ENCODE results near the gene FAM117B. TPM values are rescaled to one million over a fixed set of nuclear protein-coding genes. Genes with fewer than 3 reads are reported as not detected.

The FAM117B gene
- total RNA-seq, 2 experiments from 2014 or later, result 17.2 to 19.4 TPM

DNA sequence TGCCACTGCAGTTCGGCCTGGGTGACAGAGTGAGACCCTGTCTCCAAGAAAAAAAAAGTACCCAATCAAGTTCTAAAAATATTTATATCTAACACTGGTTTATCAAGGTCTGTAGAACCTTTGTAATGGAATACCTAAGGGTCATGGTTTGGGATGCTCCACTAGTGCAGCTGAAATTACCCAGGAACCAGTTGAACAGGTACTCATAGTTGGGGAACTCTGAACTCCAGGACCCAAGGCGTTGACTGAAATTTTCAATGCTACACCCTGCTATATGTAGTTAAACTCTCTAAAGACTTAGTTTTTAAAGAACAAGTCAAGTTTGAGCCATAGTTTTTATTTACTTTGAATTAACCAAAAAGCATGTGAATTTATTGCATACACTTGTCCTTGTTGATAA is 55.1 kb downstream of the FAM117B start:
- ChIA-PET CTCF (no interaction called here), POLR2A (interaction anchor here (0.5 kb wide), 1 partner anchor 101 kb away, joined by 3 read pairs; no protein-coding TSS in a partner anchor)
- peaks cover 47% of the 10 kb centered on the region for H3K4me1 Mint-ChIP-seq (ENCODE audit: low read depth)
- ATAC-seq (no peak), DNase-seq (no peak)
- H3K9me3 Mint-ChIP-seq, result peaks cover 1% of the 10 kb centered on the region
- TF ChIP-seq, protein P1, sequence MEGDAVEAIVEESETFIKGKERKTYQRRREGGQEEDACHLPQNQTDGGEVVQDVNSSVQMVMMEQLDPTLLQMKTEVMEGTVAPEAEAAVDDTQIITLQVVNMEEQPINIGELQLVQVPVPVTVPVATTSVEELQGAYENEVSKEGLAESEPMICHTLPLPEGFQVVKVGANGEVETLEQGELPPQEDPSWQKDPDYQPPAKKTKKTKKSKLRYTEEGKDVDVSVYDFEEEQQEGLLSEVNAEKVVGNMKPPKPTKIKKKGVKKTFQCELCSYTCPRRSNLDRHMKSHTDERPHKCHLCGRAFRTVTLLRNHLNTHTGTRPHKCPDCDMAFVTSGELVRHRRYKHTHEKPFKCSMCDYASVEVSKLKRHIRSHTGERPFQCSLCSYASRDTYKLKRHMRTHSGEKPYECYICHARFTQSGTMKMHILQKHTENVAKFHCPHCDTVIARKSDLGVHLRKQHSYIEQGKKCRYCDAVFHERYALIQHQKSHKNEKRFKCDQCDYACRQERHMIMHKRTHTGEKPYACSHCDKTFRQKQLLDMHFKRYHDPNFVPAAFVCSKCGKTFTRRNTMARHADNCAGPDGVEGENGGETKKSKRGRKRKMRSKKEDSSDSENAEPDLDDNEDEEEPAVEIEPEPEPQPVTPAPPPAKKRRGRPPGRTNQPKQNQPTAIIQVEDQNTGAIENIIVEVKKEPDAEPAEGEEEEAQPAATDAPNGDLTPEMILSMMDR (IDR thresholded peaks at IDR 0.05), result no peak
- no peaks in the 10 kb centered on the region for H3K27me3 Mint-ChIP-seq
- H3K4me3 Mint-ChIP-seq, result no peak overlapping the region
- peak overlapping the region; percentile 88 for H3K27ac Mint-ChIP-seq
- peaks cover 8% of the 10 kb centered on the region for H3K36me3 Mint-ChIP-seq (ENCODE audit: low read depth)
- intact Hi-C loops (cut with micrococcal nuclease), result no loop called here

DNA sequence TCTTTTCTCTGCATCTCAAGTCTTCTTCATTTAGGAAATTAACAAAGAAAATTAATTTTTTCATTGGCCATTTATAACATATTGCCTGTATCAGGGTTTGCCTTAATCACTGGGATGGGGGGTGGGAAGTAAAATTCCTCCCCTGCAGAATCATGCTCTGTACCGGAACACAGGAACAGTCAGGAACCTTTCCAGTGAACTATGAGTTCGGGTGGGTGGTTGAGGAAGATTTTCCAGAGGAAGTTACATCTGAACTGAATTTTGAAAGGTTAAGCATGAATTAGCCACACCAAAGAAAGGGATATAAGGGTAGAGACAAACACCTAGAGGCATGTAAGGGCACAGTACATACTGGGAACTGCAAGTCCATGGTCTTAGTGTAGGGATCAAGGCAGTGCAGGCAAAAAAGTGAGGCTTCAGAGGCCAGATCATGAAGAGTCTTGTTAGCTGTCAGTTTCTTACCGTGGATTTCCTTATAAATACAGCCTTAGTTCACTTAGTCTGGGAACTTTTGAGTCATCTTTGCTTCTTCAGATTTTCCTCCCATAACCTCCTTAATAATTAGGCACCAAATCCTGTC is 55.6 kb downstream of the FAM117B start:
- POLR2A ChIA-PET, result interaction anchor here (1.3 kb wide), 1 partner anchor 20 kb away, joined by 3 read pairs; no protein-coding TSS in a partner anchor
- Mint-ChIP-seq H3K9me3 (peaks cover 1% of the 10 kb centered on the region), H3K4me3 (no peak overlapping the region), H3K4me1 (ENCODE audit: low read depth) (peaks cover 51% of the 10 kb centered on the region), H3K27me3 (no peaks in the 10 kb centered on the region), H3K27ac (peak overlapping the region; percentile 88), H3K36me3 (ENCODE audit: low read depth) (peaks cover 9% of the 10 kb centered on the region)
- intact Hi-C loops (cut with micrococcal nuclease), result no loop called here
- CTCF ChIA-PET, result no interaction called here
- peak; percentile 49 for ATAC-seq
- DNase-seq, result no peak
- TF ChIP-seq, protein P1 (IDR thresholded peaks at IDR 0.05), result no peak

DNA sequence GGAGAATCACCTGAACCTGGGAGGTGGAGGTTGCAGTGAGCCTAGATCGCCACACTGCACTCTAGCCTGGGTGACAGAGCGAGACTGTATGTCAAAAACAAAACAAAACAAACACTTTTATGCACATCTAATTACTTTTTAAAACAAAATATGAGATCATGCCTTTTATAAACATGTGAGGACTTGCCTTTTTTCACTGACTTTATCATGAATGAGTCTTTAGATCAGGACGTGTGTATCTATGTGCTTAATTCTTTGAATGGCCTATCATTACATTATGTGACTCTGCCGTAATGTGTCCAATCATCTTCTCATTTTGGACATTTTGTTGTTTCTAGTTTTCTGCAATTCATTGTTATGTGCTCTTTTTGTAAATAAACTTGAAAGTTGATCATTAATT is 58.7 kb downstream of the FAM117B start:
- H3K4me1 Mint-ChIP-seq (ENCODE audit: low read depth), result peaks cover 45% of the 10 kb centered on the region
- H3K9me3 Mint-ChIP-seq, result no peaks in the 10 kb centered on the region
- DNase-seq (no peak), ATAC-seq (no peak)
- H3K27me3 Mint-ChIP-seq, result no peaks in the 10 kb centered on the region
- H3K36me3 Mint-ChIP-seq (ENCODE audit: low read depth), result peaks cover 19% of the 10 kb centered on the region
- TF ChIP-seq, protein P1 (IDR thresholded peaks at IDR 0.05), result no peak
- no peak overlapping the region for H3K27ac Mint-ChIP-seq
- CTCF ChIA-PET, result no interaction called here
- POLR2A ChIA-PET, result no interaction called here
- intact Hi-C loops (cut with micrococcal nuclease), result no loop called here
- no peak overlapping the region for H3K4me3 Mint-ChIP-seq

DNA sequence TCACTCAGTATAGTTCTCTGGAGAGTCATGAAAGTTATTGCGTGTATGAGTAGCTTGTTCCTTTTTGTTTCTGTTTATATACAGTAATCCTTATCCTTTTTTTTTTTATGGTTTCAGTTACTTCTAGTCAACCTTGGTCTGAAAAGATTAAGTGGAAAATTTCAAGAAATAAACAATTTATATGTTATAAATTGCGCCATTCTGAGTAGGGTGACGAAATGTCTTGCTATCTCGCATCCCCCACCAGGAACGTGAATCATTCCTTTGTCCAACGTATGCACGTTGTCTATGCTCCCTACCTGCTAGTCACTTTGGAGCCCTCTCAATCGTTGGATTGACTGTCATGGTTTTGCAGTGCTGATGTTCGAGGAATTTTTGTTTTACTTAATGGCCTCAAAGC is 60.4 kb downstream of the FAM117B start:
- ChIA-PET CTCF (no interaction called here), POLR2A (no interaction called here)
- no peak for DNase-seq
- peaks cover 31% of the 10 kb centered on the region for H3K36me3 Mint-ChIP-seq (ENCODE audit: low read depth)
- H3K4me3 Mint-ChIP-seq, result no peak overlapping the region
- TF ChIP-seq, protein P1 (IDR thresholded peaks at IDR 0.05), result no peak
- H3K4me1 Mint-ChIP-seq (ENCODE audit: low read depth), result peaks cover 43% of the 10 kb centered on the region
- no peak overlapping the region for H3K27ac Mint-ChIP-seq
- H3K9me3 Mint-ChIP-seq, result no peaks in the 10 kb centered on the region
- ATAC-seq, result no peak
- intact Hi-C loops (cut with micrococcal nuclease), result no loop called here
- no peaks in the 10 kb centered on the region for H3K27me3 Mint-ChIP-seq

DNA sequence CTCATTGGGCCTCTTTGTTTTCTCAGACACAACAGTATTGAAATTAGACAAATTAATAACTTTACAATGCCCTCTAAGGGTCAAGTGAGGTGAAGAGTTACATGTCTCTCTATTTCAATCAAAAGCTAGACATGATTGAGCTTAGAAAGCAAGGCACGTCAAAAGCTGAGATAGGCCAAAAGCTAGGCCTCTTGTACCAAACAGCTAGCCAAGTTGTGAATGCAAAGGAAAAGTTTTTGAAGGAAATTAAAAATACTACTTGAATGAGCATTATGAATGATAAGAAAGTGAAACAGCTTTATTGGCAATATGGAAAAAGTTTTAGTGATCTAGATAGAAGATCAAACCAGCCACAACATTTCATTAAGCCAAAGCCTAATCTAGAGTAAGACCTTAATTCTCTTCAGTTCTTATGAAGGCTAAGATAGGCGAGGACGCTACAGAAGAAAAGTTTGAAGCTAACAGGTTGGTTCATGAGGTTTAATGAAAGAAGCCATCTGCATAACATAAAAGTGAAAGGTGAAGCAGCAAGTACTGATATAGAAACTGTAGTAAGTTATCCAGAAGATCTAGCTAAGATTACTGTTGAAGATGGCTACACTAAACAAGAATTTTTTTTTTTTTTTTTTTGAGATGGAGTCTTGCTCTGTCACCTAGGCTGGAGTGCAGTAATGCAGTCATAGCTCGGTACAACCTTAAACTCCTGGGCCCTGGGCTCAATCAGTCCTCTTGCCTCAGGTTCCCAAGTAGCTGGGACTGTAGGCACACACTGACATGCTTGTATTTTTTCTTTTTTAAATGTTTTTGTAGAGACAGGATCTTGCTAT is 65.5 kb downstream of the FAM117B start:
- Mint-ChIP-seq H3K36me3 (ENCODE audit: low read depth) (peaks cover 37% of the 10 kb centered on the region), H3K27me3 (no peaks in the 10 kb centered on the region), H3K27ac (peak overlapping the region; percentile 86), H3K4me1 (ENCODE audit: low read depth) (peaks cover 54% of the 10 kb centered on the region), H3K4me3 (peak overlapping the region; percentile 34), H3K9me3 (peaks cover 4% of the 10 kb centered on the region)
- ChIA-PET POLR2A (interaction anchor here (0.6 to 1.5 kb wide), 9 partner anchors 17 to 211 kb away, joined by 3 to 5 read pairs (median 3); no protein-coding TSS in a partner anchor), CTCF (interaction anchor here (0.7 to 2.0 kb wide), 8 partner anchors 8 to 64 kb away, joined by 3 to 7 read pairs (median 3); no protein-coding TSS in a partner anchor)
- TF ChIP-seq, protein P1 (IDR thresholded peaks at IDR 0.05), result no peak
- ATAC-seq (peak; percentile 67), DNase-seq (no peak)
- intact Hi-C loops (cut with micrococcal nuclease), result loop anchor here (10.0 kb wide), 1 partner anchor 65 kb away; the partner anchor contains the start of gene FAM117B

Measured in activated CD8-positive, alpha-beta T cell treated with anti-CD3 and anti-CD28 coated beads for 36 hours (primary cell).